ENCODE measurements around the gene RPL29. TPM values are rescaled to one million over a fixed set of nuclear protein-coding genes. Genes with fewer than 3 reads are reported as not detected.

RPL29 gene
- total and polyA plus RNA-seq, 9 donors, result 1,785 to 3,982 (median 1,999) TPM

DNA sequence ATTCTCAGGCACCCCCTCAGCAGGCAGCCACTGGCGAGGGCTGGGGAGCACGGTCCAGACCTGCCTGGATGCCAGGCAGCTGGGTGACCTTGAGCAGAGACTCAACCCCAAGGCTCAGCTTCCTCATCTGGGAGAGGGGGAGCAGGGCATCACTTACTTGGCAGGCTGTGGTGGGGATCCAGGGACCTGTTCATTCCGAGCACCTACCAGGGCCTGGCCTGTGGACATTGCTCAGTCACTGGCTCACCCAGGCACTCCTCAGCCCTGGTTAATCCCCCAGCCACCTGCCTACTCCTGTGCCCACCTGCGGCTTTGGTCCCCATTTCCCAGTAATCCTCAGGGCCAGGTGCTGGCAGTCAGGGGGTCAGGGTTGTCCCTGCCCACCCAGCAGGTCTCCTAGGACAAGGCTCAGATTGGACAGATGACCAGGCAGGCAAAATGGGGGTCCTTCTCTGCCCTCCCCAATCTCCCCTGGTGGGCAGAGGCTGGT, 9.3 kb upstream of the RPL29 start:
- intact Hi-C loops (cut with DNase I), result loop anchor here (5.0 kb wide), 6 partner anchors 42 to 332 kb away; partner anchors contain the start of gene DUSP7 (in 1 of the 4)
- no peaks in the 10 kb centered on the region for H3K9me3 ChIP-seq
- TF ChIP-seq, protein P1, sequence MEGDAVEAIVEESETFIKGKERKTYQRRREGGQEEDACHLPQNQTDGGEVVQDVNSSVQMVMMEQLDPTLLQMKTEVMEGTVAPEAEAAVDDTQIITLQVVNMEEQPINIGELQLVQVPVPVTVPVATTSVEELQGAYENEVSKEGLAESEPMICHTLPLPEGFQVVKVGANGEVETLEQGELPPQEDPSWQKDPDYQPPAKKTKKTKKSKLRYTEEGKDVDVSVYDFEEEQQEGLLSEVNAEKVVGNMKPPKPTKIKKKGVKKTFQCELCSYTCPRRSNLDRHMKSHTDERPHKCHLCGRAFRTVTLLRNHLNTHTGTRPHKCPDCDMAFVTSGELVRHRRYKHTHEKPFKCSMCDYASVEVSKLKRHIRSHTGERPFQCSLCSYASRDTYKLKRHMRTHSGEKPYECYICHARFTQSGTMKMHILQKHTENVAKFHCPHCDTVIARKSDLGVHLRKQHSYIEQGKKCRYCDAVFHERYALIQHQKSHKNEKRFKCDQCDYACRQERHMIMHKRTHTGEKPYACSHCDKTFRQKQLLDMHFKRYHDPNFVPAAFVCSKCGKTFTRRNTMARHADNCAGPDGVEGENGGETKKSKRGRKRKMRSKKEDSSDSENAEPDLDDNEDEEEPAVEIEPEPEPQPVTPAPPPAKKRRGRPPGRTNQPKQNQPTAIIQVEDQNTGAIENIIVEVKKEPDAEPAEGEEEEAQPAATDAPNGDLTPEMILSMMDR (IDR thresholded peaks at IDR 0.05), result no peak
- no peak for TF ChIP-seq POLR2A (IDR thresholded peaks at IDR 0.05)
- no peak for TF ChIP-seq EP300 (IDR thresholded peaks at IDR 0.05)
- peaks cover 12% of the 10 kb centered on the region for H3K4me1 ChIP-seq (ENCODE audit: insufficient read depth)
- no peak overlapping the region for H3K27ac ChIP-seq
- H3K27me3 ChIP-seq, result no peaks in the 10 kb centered on the region
- no peak overlapping the region for H3K4me3 ChIP-seq
- WGBS, 3 donors, result 68 to 89% (median 72%) methylated on average over 4 of the region's 4 CpGs
- no peaks in the 10 kb centered on the region for H3K36me3 ChIP-seq
- no peak for DNase-seq

DNA sequence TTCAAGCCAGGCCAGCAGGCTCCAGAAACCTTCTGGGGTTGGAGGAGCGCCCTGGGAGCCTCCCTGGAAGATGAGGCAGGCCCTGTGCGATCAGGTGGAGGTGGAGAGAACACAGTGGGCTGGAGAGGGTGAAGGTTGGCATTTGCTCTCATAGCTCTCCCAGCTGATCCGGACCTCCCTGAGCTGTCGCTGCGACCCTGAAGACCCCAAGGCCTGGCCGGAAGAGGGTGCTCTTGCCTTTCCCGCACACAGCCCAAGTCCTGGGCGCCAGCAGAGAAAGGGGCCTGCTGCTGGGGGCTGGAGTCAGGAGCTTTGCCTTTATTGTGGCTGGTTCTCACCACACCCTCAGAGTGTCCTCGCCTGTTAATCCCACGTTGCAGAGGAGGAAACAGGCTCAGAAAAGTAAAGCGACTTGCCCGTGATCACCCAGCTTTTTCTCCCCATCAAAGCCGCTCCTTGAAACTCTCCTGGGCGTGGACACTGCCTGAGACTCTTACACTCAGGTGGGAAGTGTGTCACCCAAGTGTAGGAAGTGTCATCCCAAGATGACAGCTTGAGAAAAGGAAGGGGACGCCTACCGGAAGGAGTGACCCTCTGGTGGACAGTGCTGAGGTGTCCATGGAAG, 8.6 kb upstream of the RPL29 start:
- peak in 1 of 5 donors; percentile 63 for DNase-seq
- no peak overlapping the region for H3K27ac ChIP-seq
- H3K4me1 ChIP-seq (ENCODE audit: insufficient read depth), result peaks cover 12% of the 10 kb centered on the region
- no peaks in the 10 kb centered on the region for H3K27me3 ChIP-seq
- no peak overlapping the region for H3K4me3 ChIP-seq
- no peaks in the 10 kb centered on the region for H3K36me3 ChIP-seq
- no peaks in the 10 kb centered on the region for H3K9me3 ChIP-seq
- intact Hi-C loops (cut with DNase I), result loop anchor here (5.0 kb wide), 5 partner anchors 53 to 333 kb away; partner anchors contain the start of gene DUSP7 (in 1 of the 4)
- WGBS, 3 donors, result 62 to 71% (median 66%) methylated on average over 16 of the region's 16 CpGs
- TF ChIP-seq, protein P1 (IDR thresholded peaks at IDR 0.05), result peak in 1 of 3 donors; percentile 30
- TF ChIP-seq POLR2A (IDR thresholded peaks at IDR 0.05) (no peak), EP300 (IDR thresholded peaks at IDR 0.05) (no peak)

DNA sequence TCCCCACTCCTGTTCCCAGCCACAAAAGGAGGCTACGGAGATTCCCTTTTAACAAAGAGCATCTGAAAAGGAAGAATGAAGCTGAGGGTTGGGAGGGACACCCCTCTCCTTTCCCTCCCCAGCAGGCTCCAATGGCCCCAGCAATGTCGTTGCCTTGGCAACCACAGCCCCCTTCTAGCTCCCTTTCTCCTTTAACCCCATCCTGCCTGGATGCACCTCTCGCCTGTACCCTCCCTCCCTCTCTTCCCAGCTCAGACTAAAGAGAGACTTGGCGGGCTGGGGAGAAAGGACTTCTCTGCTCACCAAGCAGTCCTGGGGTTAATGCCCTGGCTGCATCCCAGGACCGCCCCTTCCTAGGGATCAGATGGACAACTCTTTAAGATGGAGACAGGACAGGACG, 7.1 kb upstream of the RPL29 start:
- no peak for DNase-seq
- H3K4me3 ChIP-seq, result no peak overlapping the region
- H3K27me3 ChIP-seq, result no peaks in the 10 kb centered on the region
- TF ChIP-seq, protein P1 (IDR thresholded peaks at IDR 0.05), result no peak
- TF ChIP-seq POLR2A (IDR thresholded peaks at IDR 0.05), result no peak
- no peak for TF ChIP-seq EP300 (IDR thresholded peaks at IDR 0.05)
- no peaks in the 10 kb centered on the region for H3K9me3 ChIP-seq
- intact Hi-C loops (cut with DNase I), result loop anchor here (5.0 kb wide), 5 partner anchors 55 to 335 kb away; partner anchors contain the start of gene DUSP7 (in 1 of the 4)
- WGBS, 3 donors, result 72 to 75% (median 72%) methylated on average over 6 of the region's 6 CpGs
- peaks cover 12% of the 10 kb centered on the region for H3K4me1 ChIP-seq (ENCODE audit: insufficient read depth)
- H3K36me3 ChIP-seq, result no peaks in the 10 kb centered on the region
- H3K27ac ChIP-seq, result no peak overlapping the region

DNA sequence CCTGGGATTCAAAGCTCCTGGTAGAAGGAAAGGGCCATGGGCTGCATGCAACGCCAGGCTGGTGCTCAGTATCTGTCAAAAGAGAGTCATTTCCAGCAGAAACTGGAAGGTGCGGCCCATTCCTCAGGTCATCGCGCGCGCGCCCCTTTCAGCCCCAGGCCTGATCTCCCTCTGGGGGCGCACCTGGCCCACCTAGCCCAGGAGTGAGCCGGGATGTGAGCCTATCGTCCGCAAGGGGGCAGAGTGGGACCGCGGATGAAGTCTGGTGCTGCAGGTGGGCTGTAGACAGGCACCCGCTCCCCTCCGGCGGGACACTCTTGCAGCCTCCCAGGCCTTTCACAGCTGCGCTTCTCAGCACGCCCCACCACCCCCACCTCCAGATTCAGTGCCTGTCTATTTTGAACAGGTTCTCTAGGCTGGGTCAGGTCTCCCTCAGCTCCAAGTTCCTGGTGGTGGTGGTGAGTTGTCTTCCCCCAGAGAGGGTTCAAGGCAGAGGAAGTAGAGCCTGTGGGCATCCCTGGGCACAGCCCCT, 5.8 kb upstream of the RPL29 start:
- Histone ChIP-seq H3K27me3 (no peaks in the 10 kb centered on the region), H3K9me3 (no peaks in the 10 kb centered on the region), H3K4me1 (ENCODE audit: insufficient read depth) (peaks cover 12% of the 10 kb centered on the region), H3K27ac (no peak overlapping the region), H3K4me3 (no peak overlapping the region), H3K36me3 (no peaks in the 10 kb centered on the region)
- TF ChIP-seq, protein P1 (IDR thresholded peaks at IDR 0.05), result peak; percentile 59 to 96 (median 94)
- TF ChIP-seq POLR2A (IDR thresholded peaks at IDR 0.05) (no peak), EP300 (IDR thresholded peaks at IDR 0.05) (no peak)
- peak; percentile 71 to 87 (median 82) for DNase-seq
- intact Hi-C loops (cut with DNase I), result loop anchor here (1.0 to 5.0 kb wide), 6 partner anchors 56 to 336 kb away; partner anchors contain the start of gene DUSP7 (in 1 of the 4)
- WGBS, 3 donors, result 1 to 2% (median 1%) methylated on average over 18 of the region's 18 CpGs

Data from ovary (tissue), 9 donors.